ENCODE measurements around the gene IGSF9B. TPM values are rescaled to one million over a fixed set of nuclear protein-coding genes. Genes with fewer than 3 reads are reported as not detected.

The IGSF9B gene
- total RNA-seq, 1 donor from 2014 or later: 1.3 TPM

- TF ChIP-seq CTCF (IDR thresholded peaks at IDR 0.05): no peak
- TF ChIP-seq EZH2phosphoT487 (IDR thresholded peaks at IDR 0.05): no peak
- no peak for TF ChIP-seq EZH2 (IDR thresholded peaks at IDR 0.05)
- H3K27ac ChIP-seq: no peak overlapping the region
- H3K79me2 ChIP-seq (ENCODE audit: low read depth): no peaks in the 10 kb centered on the region
- H3K9me3 ChIP-seq (ENCODE audit: low read depth): no peaks in the 10 kb centered on the region
- H3K36me3 ChIP-seq: no peaks in the 10 kb centered on the region
- H3K36me3 Mint-ChIP-seq: no peaks in the 10 kb centered on the region
- no peaks in the 10 kb centered on the region for H3K4me1 ChIP-seq
- no peak overlapping the region for H3K9ac ChIP-seq
- no peaks in the 10 kb centered on the region for H3K4me1 Mint-ChIP-seq
- no peak overlapping the region for H2AFZ ChIP-seq (replicated peaks)
- no peak overlapping the region for H3K4me2 ChIP-seq
- H4K20me1 ChIP-seq (ENCODE audit: low read depth): no peaks in the 10 kb centered on the region
- no peak overlapping the region for H3K4me3 ChIP-seq
- no peak for DNase-seq (ENCODE audit: low spot score)
- no peak overlapping the region for H3K27ac Mint-ChIP-seq
- H3K9me3 Mint-ChIP-seq: no peaks in the 10 kb centered on the region
- no peaks in the 10 kb centered on the region for H3K27me3 ChIP-seq
- H3K27me3 Mint-ChIP-seq (ENCODE audit: insufficient read depth, low read depth): peaks cover 10% of the 10 kb centered on the region
- no peaks in the 10 kb centered on the region for H3F3A ChIP-seq (ENCODE audit: low read depth)
- no peak overlapping the region for H3K4me3 Mint-ChIP-seq
Measured at GRCh38 chr11:133992121-133992520, 35.4 kb upstream of the IGSF9B start.

GRCh38 chr11:133991101-133991500 is 34.3 kb upstream of the IGSF9B start:
- Histone ChIP-seq H3K4me1 (no peaks in the 10 kb centered on the region), H3K9me3 (ENCODE audit: low read depth) (no peaks in the 10 kb centered on the region), H3K4me3 (no peak overlapping the region), H3K79me2 (ENCODE audit: low read depth) (no peaks in the 10 kb centered on the region), H3F3A (ENCODE audit: low read depth) (no peaks in the 10 kb centered on the region), H4K20me1 (ENCODE audit: low read depth) (no peaks in the 10 kb centered on the region), H2AFZ (replicated peaks) (no peak overlapping the region), H3K27ac (no peak overlapping the region), H3K36me3 (no peaks in the 10 kb centered on the region), H3K9ac (no peak overlapping the region), H3K27me3 (no peaks in the 10 kb centered on the region), H3K4me2 (no peak overlapping the region)
- peaks cover 6% of the 10 kb centered on the region for H3K4me1 Mint-ChIP-seq
- TF ChIP-seq CTCF (IDR thresholded peaks at IDR 0.05) (no peak), EZH2 (IDR thresholded peaks at IDR 0.05) (no peak), EZH2phosphoT487 (IDR thresholded peaks at IDR 0.05) (no peak)
- H3K27me3 Mint-ChIP-seq (ENCODE audit: insufficient read depth, low read depth): peaks cover 8% of the 10 kb centered on the region
- DNase-seq (ENCODE audit: low spot score): no peak
- no peak overlapping the region for H3K27ac Mint-ChIP-seq
- no peaks in the 10 kb centered on the region for H3K36me3 Mint-ChIP-seq
- no peaks in the 10 kb centered on the region for H3K9me3 Mint-ChIP-seq
- H3K4me3 Mint-ChIP-seq: no peak overlapping the region

GRCh38 chr11:133990501-133990900 is 33.7 kb upstream of the IGSF9B start:
- no peak overlapping the region for H3K27ac ChIP-seq
- H3F3A ChIP-seq (ENCODE audit: low read depth): no peaks in the 10 kb centered on the region
- H3K9me3 ChIP-seq (ENCODE audit: low read depth): no peaks in the 10 kb centered on the region
- H4K20me1 ChIP-seq (ENCODE audit: low read depth): no peaks in the 10 kb centered on the region
- H3K4me3 Mint-ChIP-seq: no peak overlapping the region
- H3K9me3 Mint-ChIP-seq: no peaks in the 10 kb centered on the region
- H3K36me3 Mint-ChIP-seq: no peaks in the 10 kb centered on the region
- H3K36me3 ChIP-seq: no peaks in the 10 kb centered on the region
- H3K9ac ChIP-seq: no peak overlapping the region
- H2AFZ ChIP-seq (replicated peaks): no peak overlapping the region
- no peak for TF ChIP-seq EZH2 (IDR thresholded peaks at IDR 0.05)
- no peak for TF ChIP-seq EZH2phosphoT487 (IDR thresholded peaks at IDR 0.05)
- TF ChIP-seq CTCF (IDR thresholded peaks at IDR 0.05): no peak
- DNase-seq (ENCODE audit: low spot score): no peak
- H3K4me1 ChIP-seq: no peaks in the 10 kb centered on the region
- H3K79me2 ChIP-seq (ENCODE audit: low read depth): no peaks in the 10 kb centered on the region
- no peaks in the 10 kb centered on the region for H3K27me3 ChIP-seq
- peaks cover 9% of the 10 kb centered on the region for H3K27me3 Mint-ChIP-seq (ENCODE audit: insufficient read depth, low read depth)
- no peak overlapping the region for H3K4me2 ChIP-seq
- H3K4me1 Mint-ChIP-seq: peaks cover 8% of the 10 kb centered on the region
- H3K27ac Mint-ChIP-seq: no peak overlapping the region
- no peak overlapping the region for H3K4me3 ChIP-seq

All from neural progenitor cell (in vitro differentiated cells).